Stimulated activated CD4-positive, alpha-beta T cell treated with anti-CD3 and anti-CD28 coated beads, Interleukin-4, amount 100 ng/mL, for 48 hours (primary cell): ENCODE results near the gene PPP3R2.
"Not testable (repeated sequence)": the region's sequence is repeated elsewhere in the genome, so short reads cannot be mapped to it uniquely, and the experiment has no call there.

Source experiments
- DNase-seq, 2 donors: peaks; one replicate each; pipeline ENCODE4 v3.0.0-alpha.2; 2020; ENCODE audit warnings: low read depth in 2 of 2

PPP3R2 gene

GRCh38 chr9:101587332-101588043 lies 7.3 kb downstream of the PPP3R2 start:
- no peak for DNase-seq

DNA sequence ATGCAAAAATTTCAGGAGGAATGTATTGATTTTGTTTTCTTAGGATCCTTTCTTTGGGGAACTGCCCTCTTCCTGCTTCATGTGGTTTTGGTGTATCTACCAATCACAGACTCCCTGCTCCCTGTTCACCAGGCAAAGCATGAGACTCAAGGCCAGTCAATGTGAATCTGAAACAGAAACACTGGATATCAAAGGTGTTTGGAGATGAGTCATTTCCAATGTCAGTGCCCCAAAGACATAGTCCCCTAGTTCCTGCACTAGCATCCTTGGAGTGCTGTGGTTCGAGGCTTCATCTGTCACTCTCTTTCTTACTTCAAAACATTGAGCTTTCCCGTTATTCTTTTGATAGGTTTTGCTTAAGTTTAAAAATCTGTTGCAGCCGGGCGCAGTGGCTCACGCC lies 8.1 kb downstream of the PPP3R2 start:
- no peak for DNase-seq

DNA sequence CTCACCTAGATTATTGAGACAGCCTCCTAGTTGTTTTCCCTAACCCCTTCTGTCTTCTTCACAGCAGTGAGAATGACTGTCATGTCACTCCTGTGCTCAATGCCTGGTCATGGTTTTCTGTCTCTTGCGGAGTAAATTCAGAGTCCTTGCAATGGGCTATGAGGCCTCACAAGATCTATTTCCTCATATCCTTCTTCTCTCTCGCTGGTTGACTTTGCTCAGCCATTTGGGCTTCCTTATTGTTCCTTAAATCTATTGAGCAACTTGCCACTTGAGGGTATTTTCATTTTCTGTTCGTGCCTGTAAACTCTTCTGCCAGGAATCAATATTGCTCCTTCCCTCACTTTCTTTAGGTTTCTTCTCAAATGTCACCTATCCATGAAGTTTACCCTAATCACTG lies 9.0 kb downstream of the PPP3R2 start:
- DNase-seq = no peak

DNA sequence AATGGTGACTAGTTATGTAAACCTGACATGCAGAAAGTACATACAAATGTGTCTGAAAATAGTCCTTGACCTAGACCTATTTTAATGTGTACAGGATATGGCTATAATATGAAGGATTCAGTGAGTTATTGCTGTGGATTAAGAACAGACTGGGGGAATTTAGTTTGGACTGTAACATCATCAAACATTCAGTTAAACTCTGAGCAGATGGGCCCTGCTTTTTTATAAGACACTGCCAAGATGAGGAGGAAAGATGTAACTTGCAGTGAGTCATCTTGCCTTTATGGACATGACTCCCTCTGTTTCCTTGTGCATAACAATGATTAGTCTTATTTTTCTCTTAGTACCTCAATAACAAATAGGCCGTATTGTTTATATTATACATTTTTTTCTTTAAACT lies 12.2 kb downstream of the PPP3R2 start:
- no peak for DNase-seq

DNA sequence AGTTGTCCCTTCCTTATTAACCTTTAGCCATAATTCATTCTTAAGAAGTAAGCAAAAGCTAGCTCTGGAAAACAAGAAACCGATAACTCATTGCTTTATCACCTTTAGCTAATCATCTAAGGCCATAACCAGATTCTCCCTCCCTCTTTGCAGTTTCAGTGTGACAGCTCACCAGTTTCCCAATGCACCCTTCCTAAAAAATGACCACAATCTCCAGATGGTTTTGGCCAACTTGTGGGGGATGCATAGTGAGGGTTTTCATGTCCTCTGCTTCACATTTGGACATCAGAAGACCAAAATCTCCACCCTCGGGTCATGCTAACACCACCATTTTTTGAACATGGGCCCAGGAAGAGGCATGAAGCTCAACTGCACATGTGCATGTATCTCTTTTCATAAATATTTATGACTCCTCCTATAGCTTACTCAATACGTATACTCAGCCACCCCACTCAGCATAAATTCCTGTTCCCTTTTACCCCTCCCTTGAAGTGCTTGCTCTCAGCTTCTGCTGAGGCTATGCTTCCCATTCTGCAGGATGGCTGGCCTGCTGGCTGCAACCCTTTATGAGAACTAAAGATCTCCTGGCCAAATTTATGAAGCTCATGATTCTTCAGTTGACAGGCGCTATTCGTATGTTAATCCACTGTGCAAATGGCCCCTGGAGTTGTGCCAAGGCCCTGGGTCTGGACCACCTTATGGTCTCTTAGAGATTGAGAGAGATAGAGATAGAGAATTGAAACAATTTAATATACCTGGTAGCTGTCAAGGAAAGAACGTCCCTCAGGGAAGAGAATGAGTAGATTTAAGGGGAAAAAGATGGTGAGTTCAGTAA lies 14.8 kb downstream of the PPP3R2 start:
- DNase-seq = no peak

GRCh38 chr9:101578378-101578777 lies 16.4 kb downstream of the PPP3R2 start:
- DNase-seq = no peak

- no peak for DNase-seq
These were observed 19.9 kb downstream of the PPP3R2 start for GRCh38 chr9:101574731-101575333.

DNA sequence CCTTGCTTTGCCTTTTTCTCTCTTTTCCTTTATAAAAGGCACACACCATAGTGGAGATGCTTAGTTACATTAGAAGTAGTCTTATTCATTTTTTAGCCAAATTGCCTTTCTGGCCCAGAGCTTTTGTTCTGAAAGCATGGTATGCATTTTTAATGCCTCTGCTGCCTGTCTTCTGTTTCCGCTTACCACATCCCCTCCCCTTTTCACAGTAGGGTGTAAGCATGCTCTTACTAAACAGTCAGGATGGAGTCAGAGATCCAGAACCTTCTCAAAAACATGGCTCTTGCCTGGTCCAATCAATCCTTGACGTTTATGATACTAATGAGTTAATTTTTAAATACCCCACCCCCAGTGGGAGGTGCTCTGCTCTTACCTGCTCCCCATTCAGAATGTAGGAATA lies 22.5 kb downstream of the PPP3R2 start:
- no peak for DNase-seq

- DNase-seq = no peak
These were observed 23.7 kb downstream of the PPP3R2 start for GRCh38 chr9:101571114-101571513.

GRCh38 chr9:101569741-101570501 lies 24.8 kb downstream of the PPP3R2 start:
- no peak for DNase-seq

DNA sequence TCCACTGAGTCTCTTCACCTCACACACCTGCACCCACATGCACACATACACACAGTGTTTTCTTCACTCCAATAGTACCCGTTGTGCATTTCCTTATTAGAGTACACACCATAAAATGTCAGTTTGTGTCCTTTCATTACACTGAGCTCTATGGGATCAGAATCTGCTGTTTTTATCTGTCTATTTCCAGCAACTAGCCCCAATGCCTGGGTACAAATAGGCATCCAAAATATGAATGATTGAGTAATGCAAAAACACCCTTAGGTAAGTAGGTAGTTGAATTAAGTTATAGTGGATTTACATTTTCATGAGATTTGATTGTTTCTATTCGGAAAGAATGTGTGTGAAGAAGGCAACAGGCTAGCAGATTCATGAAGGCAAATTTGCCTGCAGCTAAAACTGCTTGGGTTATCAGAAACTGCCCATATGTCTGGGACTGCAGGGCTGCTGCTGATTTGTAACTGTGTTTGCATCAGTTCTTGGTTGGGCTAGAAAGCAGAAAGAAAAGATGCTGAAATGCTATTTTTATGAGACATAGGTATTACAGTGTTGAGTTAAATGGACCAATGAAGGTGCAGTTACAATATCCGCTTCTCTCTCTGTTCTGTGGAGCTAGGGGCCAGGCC lies 26.9 kb downstream of the PPP3R2 start:
- no peak for DNase-seq

DNA sequence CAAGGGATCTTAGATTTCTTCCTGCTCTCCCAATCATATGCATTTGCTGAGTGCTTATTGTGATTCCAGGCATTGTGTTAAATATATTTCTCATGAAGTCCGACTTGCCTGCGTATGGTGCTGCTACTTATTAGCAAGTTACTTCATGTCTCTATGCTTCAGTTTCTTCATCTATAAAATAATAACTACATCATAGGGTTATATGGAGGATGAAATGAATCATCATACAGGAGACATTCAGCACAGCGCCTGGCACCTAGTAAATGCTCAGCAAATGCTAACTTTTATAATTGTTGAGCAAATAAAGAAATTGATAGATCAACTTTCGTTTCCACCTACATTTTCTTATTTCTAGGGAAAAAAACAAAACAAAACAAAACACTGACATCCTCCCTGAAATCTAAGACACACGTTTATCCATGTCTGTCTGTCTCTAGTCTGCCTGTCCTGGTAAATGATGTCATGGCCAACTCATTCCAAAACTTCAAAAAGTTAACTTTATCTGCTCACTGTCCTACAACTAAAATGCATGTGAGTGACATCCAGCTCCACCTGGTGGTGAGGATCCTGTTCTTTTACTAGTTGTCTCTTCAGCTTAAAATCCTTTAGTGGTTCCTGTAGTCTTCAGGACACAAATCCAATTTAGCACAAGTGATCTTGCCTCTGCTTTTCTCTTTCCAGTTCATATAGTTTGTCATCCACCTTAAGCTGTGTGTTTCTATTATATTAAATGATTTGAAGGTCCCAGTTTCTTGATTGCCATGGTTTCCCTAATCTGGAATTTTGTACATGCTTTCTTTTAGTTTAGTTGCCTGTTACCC lies 27.7 kb downstream of the PPP3R2 start:
- DNase-seq = peak; percentile 14 to 20

- DNase-seq = no peak
These were observed 30.5 kb downstream of the PPP3R2 start for GRCh38 chr9:101564252-101564651.

DNA sequence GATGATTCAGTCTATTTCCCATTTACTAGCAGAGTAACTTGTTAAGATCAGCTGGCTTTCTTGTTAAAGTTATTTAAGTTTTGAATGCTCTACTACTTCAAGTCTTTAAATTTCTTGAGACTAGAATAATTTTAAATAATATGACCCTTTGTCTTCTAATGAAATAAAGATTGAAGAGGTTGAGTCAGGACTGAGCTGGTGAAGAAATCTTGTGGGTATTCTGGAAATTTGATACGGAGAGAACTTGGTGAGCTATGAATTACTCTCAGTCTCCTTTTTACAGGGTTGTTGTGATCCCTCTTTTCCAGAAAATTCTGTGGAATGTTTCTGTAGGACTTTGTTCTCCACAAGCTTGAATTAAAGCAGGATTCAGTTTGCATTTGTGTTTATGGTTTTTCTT lies 31.8 kb downstream of the PPP3R2 start:
- no peak for DNase-seq

DNA sequence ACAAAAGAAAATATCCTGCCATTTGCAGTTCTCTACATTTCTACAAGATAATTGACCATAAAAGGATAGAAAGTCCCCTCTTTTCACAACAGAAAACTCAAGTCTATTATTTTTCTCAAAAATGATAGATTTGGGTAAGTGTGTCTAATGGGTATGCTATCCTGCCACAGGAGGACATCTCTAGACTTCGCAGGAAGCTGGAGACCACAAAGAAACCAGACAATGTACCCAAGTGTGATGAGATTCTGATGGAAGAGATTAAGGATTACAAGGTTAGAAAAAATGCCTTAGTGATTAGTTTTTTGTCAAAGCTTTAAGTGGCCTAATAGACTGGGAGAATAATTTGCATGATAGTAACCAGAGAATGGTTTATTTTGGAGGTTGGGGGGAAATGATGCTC lies 33.0 kb downstream of the PPP3R2 start:
- no peak for DNase-seq

- not testable (repeated sequence) for DNase-seq
These were observed 45.2 kb downstream of the PPP3R2 start for GRCh38 chr9:101549472-101550098.

- DNase-seq = no peak
These were observed 51.6 kb downstream of the PPP3R2 start for GRCh38 chr9:101543098-101543735.
